PC-9 (cell line): ENCODE data around the gene ZMIZ1. TPM values are rescaled to one million over a fixed set of nuclear protein-coding genes. Genes with fewer than 3 reads are reported as not detected.

ENCODE experiments used
- BruUV-seq: library from RNA; stranded (reverse); fragments of 400-500 nt; replicated peaks from 2 replicates; lab custom pipeline; 2021; lab: Mats Ljungman, UMichigan
- CTCF ChIA-PET: fragments of 300-600 bp; sonication (Branson Sonifier 250); formaldehyde crosslinking; loops from one replicate; lab custom pipeline; 2022; ENCODE audit warnings: antibody characterized with exemption; lab: Charles Lee
- POLR2A ChIA-PET: fragments of 300-600 bp; sonication (Branson Sonifier 250); formaldehyde crosslinking; loops from one replicate; lab custom pipeline; 2022; ENCODE audit warnings: antibody characterized with exemption; ENCODE audit not compliant: unreplicated experiment; lab: Charles Lee
- DNase-seq, 2 experiments: peaks; one replicate each; pipeline versions ENCODE4 v3.0.0 to v3.0.0-alpha.2; 2015 to 2022; ENCODE audit warnings: mixed read lengths in 1 of 2
- H2AFZ ChIP-seq: fragments of 200-600 bp; sonication (generic); 2 replicates; pipeline ENCODE4 v1.8.1; 2017; ENCODE audit warnings: antibody characterized with exemption
- H3F3A ChIP-seq: fragments of 200-600 bp; sonication (generic); 2 replicates; pipeline ENCODE4 v1.8.1; 2017; ENCODE audit warnings: antibody characterized with exemption, mild to moderate bottlenecking, low read depth; ENCODE audit not compliant: insufficient read depth
- H3K27ac ChIP-seq: fragments of 200-600 bp; sonication (generic); 2 replicates; pipeline ENCODE4 v1.6.1; 2016; ENCODE audit warnings: mixed run types
- H3K27me3 ChIP-seq: fragments of 200-600 bp; sonication (generic); 2 replicates; pipeline ENCODE4 v1.6.1; 2016; ENCODE audit warnings: low read depth, mixed run types; ENCODE audit not compliant: insufficient read depth
- H3K36me3 ChIP-seq: fragments of 200-600 bp; sonication (generic); 2 replicates; pipeline ENCODE4 v1.6.1; 2016; ENCODE audit warnings: low read depth, mixed run types
- H3K4me1 ChIP-seq: fragments of 200-600 bp; sonication (generic); replicated peaks from 2 replicates; pipeline ENCODE4 v1.6.1; 2016; ENCODE audit warnings: mixed run types; ENCODE audit not compliant: insufficient read depth
- H3K4me2 ChIP-seq: fragments of 200-600 bp; sonication (generic); 2 replicates; pipeline ENCODE4 v1.6.1; 2017; ENCODE audit warnings: mixed run types
- H3K4me3 ChIP-seq: fragments of 200-600 bp; sonication (generic); 2 replicates; pipeline ENCODE4 v1.6.1; 2016; ENCODE audit warnings: mixed run types
- H3K79me2 ChIP-seq: fragments of 200-600 bp; sonication (generic); 2 replicates; pipeline ENCODE4 v1.6.1; 2017; ENCODE audit warnings: low read depth, mixed run types
- H3K9me2 ChIP-seq: fragments of 200-600 bp; sonication (generic); 2 replicates; pipeline ENCODE4 v1.8.1; 2017; ENCODE audit warnings: mild to moderate bottlenecking; ENCODE audit not compliant: insufficient read depth
- H3K9me3 ChIP-seq: fragments of 200-600 bp; sonication (generic); 2 replicates; pipeline ENCODE4 v1.8.1; 2016; ENCODE audit warnings: low read depth; ENCODE audit not compliant: insufficient read depth
- H4K20me1 ChIP-seq: fragments of 200-600 bp; sonication (generic); 2 replicates; pipeline ENCODE4 v1.8.1; 2017; ENCODE audit not compliant: insufficient read depth
- CTCF ChIP-seq: fragments of 200-600 bp; sonication (generic); conservative IDR thresholded peaks from 2 replicates; pipeline ENCODE4 v1.6.1; 2017; ENCODE audit warnings: mixed run types, antibody characterized with exemption, mild to moderate bottlenecking, moderate library complexity
- EZH2 ChIP-seq: fragments of 200-600 bp; sonication (generic); IDR thresholded peaks from 2 replicates; pipeline ENCODE4 v1.8.0; 2017; ENCODE audit warnings: antibody characterized with exemption, low read depth
- intact Hi-C: fragments of 100-400 bp; cut with micrococcal nuclease; formaldehyde crosslinking; loops from one replicate; pipeline ENCODE4 v1.10.0; 2022; ENCODE audit not compliant: unreplicated experiment
- total RNA-seq: library from RNA; stranded (reverse); gene quantifications from 2 replicates; pipeline ENCODE4 v1.2.3, GENCODE V29; 2021

Gene ZMIZ1
- total RNA-seq, 1 experiment from 2014 or later, result 47.6 TPM

- H3K79me2 ChIP-seq, result peaks cover 60% of the 10 kb centered on the region
These were observed 89.2 kb downstream of the ZMIZ1 start for GRCh38 chr10:79158004-79158340.

GRCh38 chr10:79158402-79159097, 89.8 kb downstream of the ZMIZ1 start:
- Histone ChIP-seq H3K36me3 (no peaks in the 10 kb centered on the region), H3K9me2 (no peaks in the 10 kb centered on the region), H3K79me2 (peaks cover 54% of the 10 kb centered on the region), H3K27ac (peak overlapping the region; percentile 35), H4K20me1 (peaks cover 6% of the 10 kb centered on the region), H3F3A (peaks cover 20% of the 10 kb centered on the region; the same call in 1 of the 2 replicates), H3K4me1 (peaks cover 62% of the 10 kb centered on the region), H2AFZ (no peak overlapping the region), H3K4me2 (peak overlapping the region; percentile 37), H3K27me3 (no peaks in the 10 kb centered on the region), H3K9me3 (no peaks in the 10 kb centered on the region), H3K4me3 (no peak overlapping the region)
- intact Hi-C loops, result loop anchor here (10.0 kb wide), 1 partner anchor 286 kb away; the partner anchor contains the start of gene ZCCHC24
- no peak for TF ChIP-seq EZH2
- TF ChIP-seq CTCF, result no peak
- ChIA-PET POLR2A (interaction anchor here (0.6 kb wide), 1 partner anchor 192 kb away, joined by 3 read pairs; no protein-coding TSS in a partner anchor), CTCF (interaction anchor here (1.9 kb wide), 1 partner anchor 36 kb away, joined by 5 read pairs; no protein-coding TSS in a partner anchor)
- no peak for DNase-seq
- BruUV-seq, result no TSS peak

More at GRCh38 chr10:79158004-79158340, 89.2 kb downstream of the ZMIZ1 start:
- no peak for TF ChIP-seq CTCF
- no peak for TF ChIP-seq EZH2
- Histone ChIP-seq H3F3A (peaks cover 20% of the 10 kb centered on the region; the same call in 1 of the 2 replicates), H3K4me2 (peak overlapping the region; percentile 37), H3K27me3 (no peaks in the 10 kb centered on the region), H3K27ac (peak overlapping the region; percentile 35), H4K20me1 (0 out of 2 replicates have a peak, but pooled peaks cover under 1% of the 10 kb centered on the region), H3K4me1 (peaks cover 59% of the 10 kb centered on the region), H2AFZ (no peak overlapping the region), H3K4me3 (no peak overlapping the region), H3K9me2 (no peaks in the 10 kb centered on the region), H3K36me3 (no peaks in the 10 kb centered on the region), H3K9me3 (no peaks in the 10 kb centered on the region)
- intact Hi-C loops, result loop anchor here (10.0 kb wide), 1 partner anchor 287 kb away; the partner anchor contains the start of gene ZCCHC24
- DNase-seq, result no peak
- TSS peak; percentile 16 for BruUV-seq
- ChIA-PET CTCF (interaction anchor here (1.9 kb wide), 1 partner anchor 37 kb away, joined by 5 read pairs; no protein-coding TSS in a partner anchor), POLR2A (interaction anchor here (0.6 kb wide), 1 partner anchor 193 kb away, joined by 3 read pairs; no protein-coding TSS in a partner anchor)

GRCh38 chr10:79159141-79159651, 90.4 kb downstream of the ZMIZ1 start:
- BruUV-seq, result no TSS peak
- Histone ChIP-seq H3K4me3 (no peak overlapping the region), H2AFZ (no peak overlapping the region), H3K9me2 (no peaks in the 10 kb centered on the region), H3K4me1 (peaks cover 62% of the 10 kb centered on the region), H3K9me3 (no peaks in the 10 kb centered on the region), H3F3A (peaks cover 20% of the 10 kb centered on the region; the same call in 1 of the 2 replicates), H3K4me2 (no peak overlapping the region), H4K20me1 (peaks cover 10% of the 10 kb centered on the region), H3K36me3 (0 out of 2 replicates have a peak, but pooled peaks cover 4% of the 10 kb centered on the region), H3K27ac (no peak overlapping the region), H3K79me2 (peaks cover 48% of the 10 kb centered on the region), H3K27me3 (no peaks in the 10 kb centered on the region)
- no peak for DNase-seq
- POLR2A ChIA-PET, result no interaction called here
- CTCF ChIA-PET, result no interaction called here
- intact Hi-C loops, result loop anchor here (10.0 kb wide), 1 partner anchor 286 kb away; the partner anchor contains the start of gene ZCCHC24
- TF ChIP-seq EZH2 (no peak), CTCF (no peak)
